AG09319 (cell line): ENCODE results near the gene HIPK4.
A peak's percentile ranks its signal among the peaks of the same experiment; 100 is the strongest.
"Not testable (repeated sequence)": the region's sequence is repeated elsewhere in the genome, so short reads cannot be mapped to it uniquely, and the experiment has no call there.

Experiments
- DNase-seq: peaks from one replicate; pipeline ENCODE4 v3.0.0-alpha.2; 2010; ENCODE audit warnings: low read depth; ENCODE audit errors: extremely low read depth
- CTCF ChIP-seq: IDR thresholded peaks from 2 replicates; pipeline ENCODE4 v1.5.1; 2011; ENCODE audit warnings: low read depth, mild to moderate bottlenecking, inconsistent platforms, low read length, moderate library complexity

HIPK4 gene

GRCh38 chr19:40390084-40390742, at the start of gene HIPK4:
TSS of gene HIPK4 (minus strand) at chr19:40390181. CDS start at chr19:40389902, 279 bp downstream.
- no peak for DNase-seq
- TF ChIP-seq CTCF, result no peak

- no peak for TF ChIP-seq CTCF
Observed at GRCh38 chr19:40438284-40438683, 48.3 kb upstream of the HIPK4 start.

GRCh38 chr19:40433391-40434216, 43.6 kb upstream of the HIPK4 start:
- DNase-seq, result peak; percentile 85
- no peak for TF ChIP-seq CTCF

More at GRCh38 chr19:40438284-40438683, 48.3 kb upstream of the HIPK4 start:
- no peak for DNase-seq

GRCh38 chr19:40432760-40433159, 42.8 kb upstream of the HIPK4 start:
- not testable (repeated sequence) for DNase-seq

GRCh38 chr19:40431698-40432097, 41.7 kb upstream of the HIPK4 start:
- DNase-seq, result no peak
- no peak for TF ChIP-seq CTCF

- not testable (repeated sequence) for DNase-seq
Observed at GRCh38 chr19:40430242-40430641, 40.3 kb upstream of the HIPK4 start.

- not testable (repeated sequence) for DNase-seq
Observed at GRCh38 chr19:40428197-40428596, 38.2 kb upstream of the HIPK4 start.

GRCh38 chr19:40425450-40426287, 35.7 kb upstream of the HIPK4 start, which contains the start of gene SERTAD1:
TSS of gene SERTAD1 (minus strand) at chr19:40425992. CDS start at chr19:40423546, 2,446 bp downstream.
- DNase-seq, result peak; percentile 98
- TF ChIP-seq CTCF, result peak; percentile 62
